Testis (tissue), 2 donors: ENCODE data around the gene ME1.

Experiments used
- CTCF ChIP-seq, 3 experiments: fragments of 450-650 bp in 2 of 3; fragments of 200-600 bp in 1 of 3; sonication (generic) in 1 of 3; IDR thresholded peaks; one replicate each; pipeline ENCODE4 v1.5.1; 2016 to 2019; ENCODE audit warnings: antibody characterized with exemption in 3 of 3, mild to moderate bottlenecking in 2 of 3, moderate library complexity in 1 of 3
- POLR2A ChIP-seq: fragments of 450-650 bp; IDR thresholded peaks from one replicate; pipeline ENCODE4 v1.6.1; 2017; ENCODE audit warnings: antibody characterized with exemption, mild to moderate bottlenecking, moderate library complexity

GRCh38 chr6:83462524-83462923 is 31.7 kb upstream of the ME1 start:
- TF ChIP-seq CTCF (IDR thresholded peaks at IDR 0.05) (no peak), POLR2A (no peak)
